Smooth muscle cell (in vitro differentiated cells): ENCODE measurements around the gene CCNH. TPM values are rescaled to one million over a fixed set of nuclear protein-coding genes. Genes with fewer than 3 reads are reported as not detected.

Experiments used
- DNase-seq: peaks from one replicate; lab custom pipeline; 2025; ENCODE audit not compliant: unreplicated experiment; lab: John Stamatoyannopoulos, UW
- H2AFZ ChIP-seq: fragments of 200-600 bp; sonication (generic); 2 replicates; pipeline ENCODE4 v1.6.0; 2016; ENCODE audit warnings: antibody characterized with exemption, low read depth, mild to moderate bottlenecking
- H3F3A ChIP-seq: fragments of 200-600 bp; sonication (generic); 2 replicates; pipeline ENCODE4 v1.6.0; 2017; ENCODE audit warnings: antibody characterized with exemption, low read depth
- H3K27ac ChIP-seq: fragments of 200-600 bp; sonication (generic); 2 replicates; pipeline ENCODE4 v1.5.1; 2016; ENCODE audit warnings: low read depth, mild to moderate bottlenecking
- H3K27me3 ChIP-seq: fragments of 200-600 bp; sonication (generic); 2 replicates; pipeline ENCODE4 v1.6.1; 2016; ENCODE audit warnings: low read depth, mild to moderate bottlenecking
- H3K36me3 ChIP-seq: fragments of 200-600 bp; sonication (generic); 2 replicates; pipeline ENCODE4 v1.5.1; 2016; ENCODE audit warnings: low read depth
- H3K4me1 ChIP-seq: fragments of 200-600 bp; sonication (generic); 2 replicates; pipeline ENCODE4 v1.5.1; 2016; ENCODE audit warnings: low read depth
- H3K4me2 ChIP-seq: fragments of 200-600 bp; sonication (generic); 2 replicates; pipeline ENCODE4 v1.6.0; 2016; ENCODE audit warnings: mild to moderate bottlenecking
- H3K4me3 ChIP-seq: fragments of 200-600 bp; sonication (generic); 2 replicates; pipeline ENCODE4 v1.5.1; 2016; ENCODE audit warnings: mild to moderate bottlenecking
- H3K79me2 ChIP-seq: fragments of 200-600 bp; sonication (generic); 2 replicates; pipeline ENCODE4 v1.6.0; 2016; ENCODE audit warnings: low read depth, mild to moderate bottlenecking
- H3K9ac ChIP-seq: fragments of 200-600 bp; sonication (generic); 2 replicates; pipeline ENCODE4 v1.6.0; 2016; ENCODE audit warnings: low read depth
- H3K9me3 ChIP-seq: fragments of 200-600 bp; sonication (generic); replicated peaks from 2 replicates; pipeline ENCODE4 v1.5.1; 2016; ENCODE audit warnings: low read depth
- H4K20me1 ChIP-seq: fragments of 200-600 bp; sonication (generic); 2 replicates; pipeline ENCODE4 v1.6.0; 2016; ENCODE audit warnings: low read depth
- WGBS: methylation state at CpG from one replicate; pipeline ENCODE4 v1.1.7; 2016; ENCODE audit warnings: low lambda C conversion rate; 5-methylcytosine and 5-hydroxymethylcytosine counted together
- polyA plus RNA-seq: library from polyadenylated mRNA; unstranded; fragments of >200 nt; fragmentation: Nextera tagmentation; extraction: Ambion mirVana; gene quantifications from 2 replicates; pipeline ENCODE4 v1.2.1, GENCODE V29; 2016
- total RNA-seq: library from RNA; depleted of rRNA; stranded (reverse); fragments of >200 nt; gene quantifications from 2 replicates; pipeline ENCODE4 v1.2.3, GENCODE V29; 2014
- TF ChIP-seq, protein P1 (sequence below): fragments of 200-600 bp; sonication (generic); IDR thresholded peaks from 2 replicates; pipeline ENCODE4 v1.5.1; 2017; ENCODE audit warnings: borderline replicate concordance, mild to moderate bottlenecking, antibody characterized with exemption; ENCODE audit not compliant: insufficient read depth, poor library complexity, severe bottlenecking

Gene CCNH
- total and polyA plus RNA-seq, 2 experiments from 2014 or later, result 33.2 to 96.7 TPM

- Histone ChIP-seq H2AFZ (no peak overlapping the region), H3K79me2 (no peaks in the 10 kb centered on the region), H3K27ac (no peak overlapping the region), H3K4me1 (no peaks in the 10 kb centered on the region), H3K4me3 (no peak overlapping the region), H3K4me2 (no peak overlapping the region), H4K20me1 (no peaks in the 10 kb centered on the region), H3K36me3 (no peaks in the 10 kb centered on the region), H3K27me3 (no peaks in the 10 kb centered on the region), H3K9me3 (no peaks in the 10 kb centered on the region), H3F3A (no peaks in the 10 kb centered on the region), H3K9ac (no peak overlapping the region)
- DNase-seq, result no peak
- 85% methylated on average over 1 of the region's 1 CpG for WGBS
- TF ChIP-seq, protein P1, sequence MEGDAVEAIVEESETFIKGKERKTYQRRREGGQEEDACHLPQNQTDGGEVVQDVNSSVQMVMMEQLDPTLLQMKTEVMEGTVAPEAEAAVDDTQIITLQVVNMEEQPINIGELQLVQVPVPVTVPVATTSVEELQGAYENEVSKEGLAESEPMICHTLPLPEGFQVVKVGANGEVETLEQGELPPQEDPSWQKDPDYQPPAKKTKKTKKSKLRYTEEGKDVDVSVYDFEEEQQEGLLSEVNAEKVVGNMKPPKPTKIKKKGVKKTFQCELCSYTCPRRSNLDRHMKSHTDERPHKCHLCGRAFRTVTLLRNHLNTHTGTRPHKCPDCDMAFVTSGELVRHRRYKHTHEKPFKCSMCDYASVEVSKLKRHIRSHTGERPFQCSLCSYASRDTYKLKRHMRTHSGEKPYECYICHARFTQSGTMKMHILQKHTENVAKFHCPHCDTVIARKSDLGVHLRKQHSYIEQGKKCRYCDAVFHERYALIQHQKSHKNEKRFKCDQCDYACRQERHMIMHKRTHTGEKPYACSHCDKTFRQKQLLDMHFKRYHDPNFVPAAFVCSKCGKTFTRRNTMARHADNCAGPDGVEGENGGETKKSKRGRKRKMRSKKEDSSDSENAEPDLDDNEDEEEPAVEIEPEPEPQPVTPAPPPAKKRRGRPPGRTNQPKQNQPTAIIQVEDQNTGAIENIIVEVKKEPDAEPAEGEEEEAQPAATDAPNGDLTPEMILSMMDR, result no peak
Observed at GRCh38 chr5:87434461-87434860, 21.7 kb upstream of the CCNH start.

DNA sequence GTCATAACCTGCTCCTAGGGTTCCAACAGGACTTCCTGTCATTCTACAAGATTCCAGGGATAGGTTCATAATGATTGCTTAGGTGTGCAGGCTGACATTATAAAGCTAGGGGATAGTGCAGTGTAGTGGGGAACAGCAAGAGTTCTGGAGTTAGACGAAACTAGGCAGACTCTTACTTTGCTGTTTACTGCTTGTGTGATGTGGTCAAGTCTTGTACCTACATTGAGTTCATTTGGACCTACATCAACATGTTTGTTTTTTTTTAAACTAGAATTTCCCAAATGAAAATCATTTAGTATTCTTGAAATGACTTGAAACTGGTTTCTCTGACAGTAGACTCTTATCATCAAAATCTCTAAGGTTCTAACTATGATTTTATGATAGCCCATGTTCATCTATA lies 21.2 kb upstream of the CCNH start:
- DNase-seq, result no peak
- no peaks in the 10 kb centered on the region for H4K20me1 ChIP-seq
- no peak overlapping the region for H3K4me2 ChIP-seq
- H3K79me2 ChIP-seq, result no peaks in the 10 kb centered on the region
- no peaks in the 10 kb centered on the region for H3K9me3 ChIP-seq
- no peaks in the 10 kb centered on the region for H3K27me3 ChIP-seq
- no peaks in the 10 kb centered on the region for H3K36me3 ChIP-seq
- H3K4me3 ChIP-seq, result no peak overlapping the region
- no peak overlapping the region for H2AFZ ChIP-seq
- no peak overlapping the region for H3K9ac ChIP-seq
- H3F3A ChIP-seq, result no peaks in the 10 kb centered on the region
- WGBS, result 89% methylated on average over 1 of the region's 1 CpG
- TF ChIP-seq, protein P1, result no peak
- no peak overlapping the region for H3K27ac ChIP-seq
- no peaks in the 10 kb centered on the region for H3K4me1 ChIP-seq

GRCh38 chr5:87432460-87432859 lies 19.7 kb upstream of the CCNH start:
- DNase-seq, result no peak
- no peaks in the 10 kb centered on the region for H3K79me2 ChIP-seq
- H3F3A ChIP-seq, result no peaks in the 10 kb centered on the region
- no peaks in the 10 kb centered on the region for H3K27me3 ChIP-seq
- H4K20me1 ChIP-seq, result no peaks in the 10 kb centered on the region
- no peaks in the 10 kb centered on the region for H3K9me3 ChIP-seq
- TF ChIP-seq, protein P1, result no peak
- no peak overlapping the region for H3K4me2 ChIP-seq
- H3K36me3 ChIP-seq, result no peaks in the 10 kb centered on the region
- H3K27ac ChIP-seq, result no peak overlapping the region
- no peaks in the 10 kb centered on the region for H3K4me1 ChIP-seq
- no peak overlapping the region for H3K4me3 ChIP-seq
- WGBS, result 63% methylated on average over 2 of the region's 2 CpGs
- no peak overlapping the region for H3K9ac ChIP-seq
- no peak overlapping the region for H2AFZ ChIP-seq

- no peak for DNase-seq
- Histone ChIP-seq H3K9me3 (no peaks in the 10 kb centered on the region), H3K36me3 (no peaks in the 10 kb centered on the region), H4K20me1 (no peaks in the 10 kb centered on the region), H3K4me3 (no peak overlapping the region), H3K79me2 (no peaks in the 10 kb centered on the region), H3K27me3 (no peaks in the 10 kb centered on the region), H3K4me2 (no peak overlapping the region), H3K4me1 (no peaks in the 10 kb centered on the region), H3K27ac (no peak overlapping the region), H3K9ac (no peak overlapping the region), H2AFZ (no peak overlapping the region), H3F3A (no peaks in the 10 kb centered on the region)
- TF ChIP-seq, protein P1, result no peak
Observed at GRCh38 chr5:87430863-87431457, 18.2 kb upstream of the CCNH start.
